ENCODE data around the gene MTMR4.
"Not testable (repeated sequence)": the region's sequence is repeated elsewhere in the genome, so short reads cannot be mapped to it uniquely, and the experiment has no call there.

Gene MTMR4

GRCh38 chr17:58488428-58488890 is 26.0 kb downstream of the MTMR4 start:
- no peak for DNase-seq

- DNase-seq, result peak; percentile 84
Measured at GRCh38 chr17:58487589-58488427, 26.6 kb downstream of the MTMR4 start, which contains the start of gene HSF5. Gene HSF5, minus strand, starts transcription at chr17:58488408. Its CDS starts 134 bp downstream, at chr17:58488274.

DNA sequence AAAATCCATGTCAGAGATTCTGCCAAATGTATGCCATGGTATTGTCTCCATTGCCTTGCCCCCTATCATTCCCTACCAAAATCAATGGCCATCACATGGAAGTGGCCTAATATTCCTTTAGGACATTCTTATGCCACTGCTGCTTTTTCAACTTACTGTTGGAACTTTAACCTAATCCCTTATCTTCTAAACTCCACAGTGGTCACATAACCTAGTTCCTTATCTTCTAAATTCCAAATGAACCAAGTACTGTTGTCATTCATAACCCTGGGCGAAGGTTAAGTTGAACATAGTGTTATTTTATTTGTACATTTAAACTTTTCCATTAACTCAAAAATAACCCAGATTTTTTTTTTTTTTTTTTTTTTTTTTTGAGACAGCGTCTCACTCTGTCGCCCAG is 29.8 kb downstream of the MTMR4 start:
- DNase-seq, result no peak

GRCh38 chr17:58481798-58482197 is 32.6 kb downstream of the MTMR4 start:
- DNase-seq, result not testable (repeated sequence)

GRCh38 chr17:58480090-58480489 is 34.3 kb downstream of the MTMR4 start:
- DNase-seq, result no peak

DNA sequence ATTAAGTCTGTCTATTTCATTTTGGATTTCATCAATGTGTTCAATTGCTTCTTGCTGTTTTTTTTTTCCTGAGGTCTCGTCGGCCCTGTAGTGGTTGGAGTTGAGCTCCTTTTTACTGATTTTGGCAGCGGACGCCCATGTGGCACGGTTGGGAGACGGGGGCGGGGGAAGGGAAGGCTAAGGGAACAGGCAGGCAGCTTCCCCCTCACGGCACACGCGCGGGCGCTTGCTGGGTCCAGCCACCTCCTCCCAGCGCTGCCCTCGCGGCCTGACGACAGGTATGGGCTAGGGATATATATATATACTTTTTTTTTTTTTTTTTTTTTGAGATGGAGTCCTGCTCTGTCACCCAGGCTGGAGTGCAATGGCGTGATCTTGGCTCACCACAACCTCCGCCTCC is 37.6 kb downstream of the MTMR4 start:
- DNase-seq, result no peak

GRCh38 chr17:58475985-58476384 is 38.5 kb downstream of the MTMR4 start:
- DNase-seq, result no peak

DNA sequence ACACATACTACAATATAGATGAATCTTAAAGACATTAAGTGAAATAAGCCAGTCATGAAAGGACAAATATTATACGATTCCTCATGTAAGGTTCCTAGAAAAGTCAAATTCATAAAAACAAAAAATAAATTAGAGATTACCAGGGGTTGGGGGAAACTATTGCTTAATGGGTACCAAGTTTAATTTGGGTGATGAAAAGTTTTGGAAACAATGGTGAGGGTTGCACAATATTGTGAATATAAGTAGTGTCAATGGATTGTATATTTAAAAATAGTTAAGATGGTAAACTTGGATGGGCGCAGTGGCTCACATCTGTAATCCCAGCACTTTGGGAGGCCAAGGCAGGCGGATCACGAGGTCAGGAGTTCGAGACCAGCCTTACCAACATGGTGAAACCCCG is 44.1 kb downstream of the MTMR4 start:
- DNase-seq, result no peak

GRCh38 chr17:58468944-58469343 is 45.5 kb downstream of the MTMR4 start:
- no peak for DNase-seq

DNA sequence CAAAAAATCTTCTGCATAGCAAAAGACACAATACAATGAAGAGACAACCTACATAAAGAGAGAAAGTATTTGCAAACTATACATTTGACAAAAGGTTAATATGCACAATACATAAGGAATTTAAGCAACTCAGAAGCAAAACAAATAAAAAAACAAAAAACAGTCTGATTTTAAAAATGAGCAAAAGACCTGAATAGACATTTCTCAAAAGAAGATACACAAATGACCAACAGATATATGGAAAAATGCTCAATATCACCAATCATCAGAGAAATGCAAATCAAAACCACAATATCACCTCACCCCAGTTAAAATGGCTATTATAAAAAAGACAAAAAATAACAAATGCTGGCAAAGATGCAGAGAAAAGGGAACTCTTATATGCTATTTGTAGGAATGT is 58.9 kb downstream of the MTMR4 start:
- no peak for DNase-seq

GRCh38 chr17:58452738-58453137 is 61.7 kb downstream of the MTMR4 start:
- DNase-seq, result no peak

- DNase-seq, result peak; percentile 67
Measured at GRCh38 chr17:58447039-58447975, 67.1 kb downstream of the MTMR4 start.

GRCh38 chr17:58446086-58446485 is 68.4 kb downstream of the MTMR4 start:
- DNase-seq, result no peak
